ENCODE measurements around the gene APC2. TPM values are rescaled to one million over a fixed set of nuclear protein-coding genes. Genes with fewer than 3 reads are reported as not detected.
A peak's percentile ranks its signal among the peaks of the same experiment; 100 is the strongest.

Gene APC2
- total and polyA plus RNA-seq, 5 experiments from 2014 or later = 0.08 to 0.29 TPM; not detected in 3

DNA sequence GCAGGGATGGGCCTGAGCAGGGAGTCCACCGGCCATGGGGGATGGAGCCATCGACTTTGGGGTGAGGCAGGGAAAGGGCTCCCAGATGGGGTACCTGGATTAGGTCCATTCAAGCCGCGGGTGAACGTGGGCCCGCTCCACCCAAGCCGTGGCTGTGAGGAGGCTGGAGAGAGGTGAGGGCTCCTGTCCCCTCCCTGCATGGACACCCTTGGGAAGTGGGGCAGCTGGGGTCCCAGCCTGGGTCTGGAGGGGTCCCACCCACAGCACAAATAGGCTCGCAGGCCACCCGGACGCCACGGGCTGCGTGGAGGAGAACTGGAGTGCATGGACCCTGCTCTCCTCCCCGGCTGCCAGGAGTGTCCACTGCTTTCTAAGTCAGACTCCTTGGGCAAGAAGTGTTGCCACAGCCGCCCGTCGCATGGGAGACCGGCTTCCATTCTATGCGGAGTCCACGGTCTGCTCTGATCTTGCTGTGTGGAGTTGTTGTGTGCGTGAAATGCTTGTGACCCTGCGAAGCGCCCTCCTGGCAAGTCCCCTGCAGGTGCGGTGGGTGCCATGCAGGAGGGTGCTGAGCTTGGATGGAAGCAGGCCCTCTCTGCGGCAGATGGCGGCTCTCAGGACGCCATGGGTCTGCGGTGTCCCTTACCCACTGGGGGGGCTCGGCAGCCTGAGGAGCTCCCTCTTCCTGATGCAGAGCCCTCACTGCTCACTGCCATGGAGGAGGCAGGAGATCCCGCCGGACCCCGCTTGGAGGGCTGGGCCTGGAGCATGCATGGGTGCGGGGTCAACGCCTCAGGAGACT, 40.5 kb upstream of the APC2 start:
- H3K36me3 Mint-ChIP-seq = peaks cover 0 to 36% (median 0%) of the 10 kb centered on the region in 3 donors
- DNase-seq (no peak), ATAC-seq (no peak)
- H3K4me1 Mint-ChIP-seq = peaks cover 30 to 62% (median 60%) of the 10 kb centered on the region in 4 donors
- no peaks in the 10 kb centered on the region for H3K9me3 Mint-ChIP-seq
- H3K27ac Mint-ChIP-seq = peak overlapping the region; percentile 91 to 98 (median 95)
- H3K4me3 Mint-ChIP-seq = peak overlapping the region; percentile 89 to 97 (median 93)
- H3K27me3 Mint-ChIP-seq = no peaks in the 10 kb centered on the region
- POLR2A ChIA-PET = interaction anchor here (0.5 to 2.5 kb wide), 13 partner anchors 9 to 140 kb away, joined by 3 to 16 read pairs (median 3); partner anchors contain the start of genes CIRBP, FAM174C and REEP6

DNA sequence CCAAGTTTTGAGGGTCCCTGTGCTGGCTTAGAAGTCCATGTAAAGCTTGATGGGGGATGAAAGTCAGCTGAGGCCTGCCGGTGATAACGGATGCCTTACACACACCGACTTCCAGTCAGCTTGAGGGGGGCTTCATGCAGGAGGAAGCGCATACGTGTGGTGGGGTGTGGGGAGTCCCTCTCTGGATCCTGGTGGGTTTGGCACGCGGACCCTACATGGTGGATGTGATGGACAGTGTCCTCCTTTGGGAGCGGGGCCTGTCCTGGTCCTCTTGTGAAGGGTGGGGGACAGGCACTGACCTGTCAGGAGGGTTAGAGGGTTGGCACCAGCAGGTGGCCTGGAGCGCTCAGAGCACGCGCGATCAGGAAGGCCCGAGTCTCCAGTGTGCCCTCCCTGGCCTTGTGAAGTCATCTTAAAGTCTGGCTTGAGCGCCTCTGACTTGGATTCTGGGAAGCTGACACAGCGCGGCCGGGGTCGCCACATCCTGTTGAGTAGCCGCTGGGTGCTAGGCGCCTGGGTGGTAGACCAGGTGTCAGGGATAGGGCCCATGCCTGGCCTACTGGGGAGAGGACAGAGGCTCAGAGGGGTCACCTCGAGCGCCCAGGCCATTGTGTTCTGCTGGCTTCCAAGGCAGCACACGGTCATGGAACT, 39.7 kb upstream of the APC2 start:
- Mint-ChIP-seq H3K36me3 (peaks cover 0 to 42% (median 0%) of the 10 kb centered on the region in 3 donors), H3K9me3 (no peaks in the 10 kb centered on the region), H3K27me3 (no peaks in the 10 kb centered on the region), H3K27ac (peak overlapping the region; percentile 60 to 98 (median 90)), H3K4me3 (peak overlapping the region; percentile 74 to 97 (median 93)), H3K4me1 (peaks cover 34 to 68% (median 67%) of the 10 kb centered on the region in 4 donors)
- ATAC-seq (no peak), DNase-seq (no peak)
- POLR2A ChIA-PET = interaction anchor here (0.5 to 2.5 kb wide), 9 partner anchors 8 to 141 kb away, joined by 3 to 16 read pairs (median 4); partner anchors contain the start of genes CIRBP, FAM174C and REEP6

DNA sequence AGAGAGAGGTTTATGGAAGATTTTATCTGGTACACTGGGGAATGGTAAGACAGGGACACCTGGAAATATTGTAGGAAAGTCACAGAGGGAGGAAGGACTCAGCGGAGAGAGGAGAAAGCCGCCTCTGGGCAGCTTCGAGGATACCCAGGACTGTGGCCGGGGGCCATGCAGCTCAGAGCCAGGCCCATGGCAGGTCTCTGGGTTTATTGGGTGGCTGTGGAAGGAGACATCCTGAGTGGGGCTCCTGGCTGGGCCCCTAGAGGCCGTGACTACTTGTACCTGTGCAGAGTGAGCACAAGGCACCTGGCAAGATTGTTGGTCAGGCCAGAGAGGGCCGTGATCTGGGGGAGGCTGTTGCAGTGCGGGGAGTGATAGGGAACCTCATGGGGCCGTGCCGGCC, 39.1 kb upstream of the APC2 start:
- Mint-ChIP-seq H3K4me3 (peak overlapping the region; percentile 74 to 97 (median 93)), H3K4me1 (peaks cover 36 to 73% (median 71%) of the 10 kb centered on the region in 4 donors), H3K36me3 (peaks cover 0 to 46% (median 1%) of the 10 kb centered on the region in 3 donors), H3K27me3 (no peaks in the 10 kb centered on the region), H3K9me3 (no peaks in the 10 kb centered on the region), H3K27ac (peak overlapping the region; percentile 60 to 98 (median 90))
- DNase-seq (no peak), ATAC-seq (no peak)
- POLR2A ChIA-PET = interaction anchor here (1.4 kb wide), 1 partner anchor 136 kb away, joined by 3 read pairs; the partner anchor contains the start of gene FAM174C

DNA sequence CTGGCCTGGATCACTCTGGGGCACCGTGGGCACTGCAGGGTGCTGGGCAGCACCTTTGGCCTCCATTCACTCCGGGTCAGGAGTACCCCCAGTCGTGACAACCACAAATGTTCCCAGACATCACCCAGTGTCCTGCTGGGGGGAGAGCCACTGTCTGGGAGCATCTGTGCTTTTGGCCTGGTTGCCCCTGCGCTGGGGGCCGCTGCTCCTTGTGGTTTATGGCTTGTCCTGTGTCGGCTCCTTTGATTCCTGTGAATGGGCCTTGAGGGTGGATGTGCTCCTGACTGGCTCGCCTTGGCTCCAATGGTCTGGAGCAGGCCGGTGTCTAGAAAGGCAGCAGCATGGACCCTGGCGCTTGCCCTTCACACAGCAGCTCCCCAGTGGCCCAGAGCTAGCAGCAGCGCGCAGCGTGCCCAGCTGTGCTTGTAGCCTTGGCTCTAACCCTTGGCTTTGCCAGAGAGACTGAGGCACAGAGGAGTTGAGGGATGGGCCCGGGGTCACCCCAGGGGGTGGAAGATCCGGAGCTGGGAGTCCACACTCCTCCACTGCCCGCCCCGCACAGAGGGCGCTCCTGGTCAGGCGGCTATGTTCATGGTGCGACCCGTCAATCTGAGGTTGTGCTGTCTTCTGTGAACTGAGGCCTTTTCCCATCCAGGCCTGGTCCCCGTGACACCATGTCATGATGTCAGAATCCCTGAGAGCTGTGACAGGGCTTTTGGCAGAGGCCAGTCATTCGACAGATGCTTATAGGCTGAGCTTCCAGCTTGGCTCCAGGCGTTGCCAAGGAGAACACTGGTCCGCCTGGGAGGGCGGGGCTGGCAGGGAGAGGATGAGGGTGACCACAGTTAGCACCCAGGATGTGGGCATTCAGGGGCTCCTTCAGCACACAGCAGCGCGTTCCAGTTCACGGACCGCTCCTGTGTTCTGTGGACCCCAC, 38.4 kb upstream of the APC2 start:
- H3K4me1 Mint-ChIP-seq = peaks cover 39 to 77% (median 75%) of the 10 kb centered on the region in 4 donors
- no peaks in the 10 kb centered on the region for H3K27me3 Mint-ChIP-seq
- DNase-seq (peak in 6 of 10 donors; percentile 15 to 50 (median 42)), ATAC-seq (no peak)
- no peaks in the 10 kb centered on the region for H3K9me3 Mint-ChIP-seq
- peak overlapping the region; percentile 74 to 97 (median 93) for H3K4me3 Mint-ChIP-seq
- POLR2A ChIA-PET = interaction anchor here (1.4 to 1.6 kb wide), 2 partner anchors 22 to 136 kb away, joined by 3 read pairs; partner anchors contain the start of gene FAM174C
- peak overlapping the region; percentile 76 to 98 (median 90) for H3K27ac Mint-ChIP-seq
- peaks cover 0 to 51% (median 2%) of the 10 kb centered on the region in 3 donors for H3K36me3 Mint-ChIP-seq

DNA sequence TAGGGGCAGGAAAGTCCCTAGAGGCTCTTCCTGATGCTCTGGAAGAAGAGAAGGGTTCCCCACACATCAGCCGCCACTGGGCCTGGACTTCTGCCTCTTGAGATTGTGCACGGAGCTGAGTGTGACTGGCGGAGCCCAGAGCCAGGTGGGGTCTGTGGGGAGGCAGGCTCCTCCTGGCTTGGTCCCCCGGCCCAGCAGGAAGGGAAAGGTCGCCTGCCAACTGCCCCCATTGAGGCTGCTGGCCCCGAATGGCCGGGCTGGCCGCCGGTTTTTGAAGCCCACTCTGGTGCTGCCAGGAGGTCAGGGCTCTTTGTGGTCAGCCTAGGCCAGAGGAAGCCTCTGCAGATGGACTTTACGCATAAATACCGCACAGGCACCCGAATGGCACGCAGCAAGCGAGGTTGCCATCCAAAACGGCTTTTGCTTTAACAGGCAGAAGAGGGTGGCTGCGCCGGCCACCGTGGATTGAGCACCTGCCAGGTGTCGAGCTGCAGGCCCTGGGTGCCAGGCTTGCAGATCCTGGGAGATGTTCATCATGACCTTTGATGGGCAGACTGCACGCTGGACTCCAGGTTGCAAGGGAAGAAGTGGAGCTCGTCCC, 37.5 kb upstream of the APC2 start:
- ATAC-seq (no peak), DNase-seq (no peak)
- Mint-ChIP-seq H3K27ac (peak overlapping the region in 7 of 10 donors; percentile 70 to 98 (median 91)), H3K4me3 (peak overlapping the region in 7 of 10 donors; percentile 72 to 97 (median 90)), H3K4me1 (peaks cover 40 to 83% (median 79%) of the 10 kb centered on the region in 4 donors), H3K27me3 (no peaks in the 10 kb centered on the region), H3K9me3 (no peaks in the 10 kb centered on the region), H3K36me3 (peaks cover 0 to 54% (median 2%) of the 10 kb centered on the region in 3 donors)
- POLR2A ChIA-PET = interaction anchor here (0.8 to 1.6 kb wide), 5 partner anchors 21 to 534 kb away, joined by 3 to 4 read pairs (median 3); partner anchors contain the start of genes CIRBP and FAM174C

DNA sequence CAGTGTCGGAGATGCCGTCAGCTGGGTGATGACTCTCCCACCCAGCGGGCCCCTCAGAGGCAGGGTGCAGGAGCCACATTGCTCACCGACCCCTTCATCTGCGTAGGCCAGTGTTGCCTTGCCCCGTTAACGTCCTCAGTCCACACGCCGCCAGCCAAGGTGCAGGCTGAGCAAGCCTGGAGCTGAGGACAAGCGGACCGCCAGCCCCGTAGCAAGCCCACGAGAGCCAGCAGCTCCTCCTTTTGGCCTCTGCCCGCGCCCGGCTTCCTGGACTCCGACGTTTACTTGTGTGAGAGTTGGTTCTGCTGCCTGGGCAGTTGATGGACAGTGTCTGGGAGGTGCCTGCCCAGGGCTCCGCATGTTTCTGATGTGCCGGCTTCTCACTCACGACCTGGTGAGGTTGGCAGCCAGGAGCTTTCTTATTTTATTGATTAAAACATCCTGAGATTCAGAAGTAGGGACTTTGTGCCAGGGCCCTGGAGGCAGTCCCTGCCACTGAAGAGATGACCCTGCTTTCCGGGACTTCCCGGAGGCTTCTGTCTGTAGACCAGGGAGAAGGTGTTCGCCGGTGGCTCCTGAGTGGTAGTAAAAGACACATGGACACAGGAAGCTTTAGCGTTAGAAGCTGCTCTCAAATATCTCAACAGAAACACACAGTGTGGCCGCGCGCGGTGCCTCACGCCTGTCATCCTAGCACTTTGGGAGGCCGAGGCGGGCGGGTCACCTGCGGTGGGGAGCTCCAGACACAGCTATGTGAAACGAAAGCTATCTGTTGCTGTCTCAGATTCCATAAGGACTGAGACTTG, 36.7 kb upstream of the APC2 start:
- Mint-ChIP-seq H3K4me3 (peak overlapping the region in 8 of 10 donors; percentile 9 to 52 (median 30)), H3K27me3 (no peaks in the 10 kb centered on the region), H3K4me1 (peaks cover 42 to 89% (median 83%) of the 10 kb centered on the region in 4 donors), H3K36me3 (peaks cover 0 to 62% (median 2%) of the 10 kb centered on the region in 3 donors), H3K9me3 (no peaks in the 10 kb centered on the region), H3K27ac (peak overlapping the region in 9 of 10 donors; percentile 9 to 68 (median 53))
- ATAC-seq = no peak
- DNase-seq = no peak
- POLR2A ChIA-PET = interaction anchor here (0.8 to 1.6 kb wide), 4 partner anchors 20 to 533 kb away, joined by 3 to 4 read pairs (median 3); partner anchors contain the start of gene CIRBP

DNA sequence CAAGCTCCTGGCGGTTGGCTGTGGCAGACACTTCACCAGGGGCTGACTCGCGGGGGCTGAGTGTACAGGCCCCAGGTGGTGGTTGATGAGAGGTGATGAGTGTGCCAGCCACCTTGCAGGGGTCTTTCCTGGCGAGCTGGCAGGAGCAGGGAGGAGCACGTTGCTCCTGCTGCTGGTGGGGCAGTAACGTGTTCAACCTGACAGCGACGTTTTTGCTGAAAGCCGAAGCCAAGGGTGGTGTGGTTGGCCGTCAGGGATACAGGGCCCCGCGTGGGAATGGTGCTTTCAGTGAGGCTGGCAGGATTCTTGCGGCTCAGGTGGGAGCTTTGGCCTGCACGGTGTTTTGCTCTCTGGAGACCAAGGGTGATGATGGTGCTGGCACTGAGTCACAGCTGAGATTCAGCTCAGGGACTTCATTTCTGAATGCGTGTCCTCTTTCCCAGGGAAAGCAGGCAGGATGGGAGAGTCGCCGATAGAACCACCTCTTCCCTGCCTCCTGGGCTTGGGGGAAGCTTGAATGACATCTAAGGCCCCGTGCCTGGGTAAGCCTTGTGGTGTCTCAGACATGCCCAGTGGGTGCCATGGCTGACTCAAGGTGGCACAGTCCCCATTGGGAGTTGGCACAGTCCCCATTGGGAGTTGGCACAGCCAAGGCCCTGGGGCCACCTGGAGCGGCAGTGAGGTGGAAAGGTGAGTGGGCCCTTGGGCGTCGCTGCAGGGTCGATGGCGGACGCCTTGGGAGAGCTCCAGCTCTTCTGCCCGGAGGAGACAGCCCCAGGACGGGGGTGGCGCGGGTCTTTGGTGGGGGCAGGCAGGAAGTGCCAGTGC, 33.7 kb upstream of the APC2 start:
- no peak for ATAC-seq
- POLR2A ChIA-PET = interaction anchor here (1.4 kb wide), 1 partner anchor 14 kb away, joined by 3 read pairs; no protein-coding TSS in a partner anchor
- H3K9me3 Mint-ChIP-seq = no peaks in the 10 kb centered on the region
- H3K27ac Mint-ChIP-seq = peak overlapping the region; percentile 27 to 93 (median 76)
- no peak for DNase-seq
- H3K4me1 Mint-ChIP-seq = peaks cover 23 to 66% (median 57%) of the 10 kb centered on the region in 4 donors
- peak overlapping the region in 8 of 10 donors; percentile 24 to 77 (median 50) for H3K4me3 Mint-ChIP-seq
- H3K27me3 Mint-ChIP-seq = no peaks in the 10 kb centered on the region
- H3K36me3 Mint-ChIP-seq = peaks cover 0 to 70% (median 9%) of the 10 kb centered on the region in 3 donors

DNA sequence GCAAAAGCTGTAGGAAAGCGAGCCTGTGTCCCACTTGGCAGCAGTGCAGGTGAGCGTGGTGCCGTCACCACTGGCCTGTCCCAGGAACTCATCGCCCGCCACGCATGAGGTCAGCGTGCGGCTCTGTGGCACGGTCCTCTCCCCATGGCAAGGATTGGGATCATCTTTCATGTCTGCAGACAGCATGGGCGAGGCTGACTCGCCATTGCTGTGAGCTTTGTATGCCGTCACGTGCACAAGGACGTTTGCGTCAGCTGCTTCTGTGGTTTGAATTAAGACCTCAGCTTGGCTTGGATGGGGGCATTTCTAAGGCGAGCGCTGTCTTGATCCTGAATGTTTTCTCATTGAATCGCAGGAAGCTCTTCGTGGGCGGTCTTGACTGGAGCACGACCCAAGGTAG, 32.8 kb upstream of the APC2 start:
- Mint-ChIP-seq H3K36me3 (peaks cover 0 to 71% (median 9%) of the 10 kb centered on the region in 3 donors), H3K4me3 (peak overlapping the region in 3 of 10 donors; percentile 15 to 45 (median 39)), H3K4me1 (peaks cover 17 to 57% (median 47%) of the 10 kb centered on the region in 4 donors), H3K9me3 (no peaks in the 10 kb centered on the region), H3K27me3 (no peaks in the 10 kb centered on the region), H3K27ac (peak overlapping the region in 9 of 10 donors; percentile 14 to 95 (median 57))
- POLR2A ChIA-PET = interaction anchor here (1.4 to 2.1 kb wide), 3 partner anchors 8 to 15 kb away, joined by 3 to 6 read pairs (median 3); no protein-coding TSS in a partner anchor
- ATAC-seq (no peak), DNase-seq (no peak)

DNA sequence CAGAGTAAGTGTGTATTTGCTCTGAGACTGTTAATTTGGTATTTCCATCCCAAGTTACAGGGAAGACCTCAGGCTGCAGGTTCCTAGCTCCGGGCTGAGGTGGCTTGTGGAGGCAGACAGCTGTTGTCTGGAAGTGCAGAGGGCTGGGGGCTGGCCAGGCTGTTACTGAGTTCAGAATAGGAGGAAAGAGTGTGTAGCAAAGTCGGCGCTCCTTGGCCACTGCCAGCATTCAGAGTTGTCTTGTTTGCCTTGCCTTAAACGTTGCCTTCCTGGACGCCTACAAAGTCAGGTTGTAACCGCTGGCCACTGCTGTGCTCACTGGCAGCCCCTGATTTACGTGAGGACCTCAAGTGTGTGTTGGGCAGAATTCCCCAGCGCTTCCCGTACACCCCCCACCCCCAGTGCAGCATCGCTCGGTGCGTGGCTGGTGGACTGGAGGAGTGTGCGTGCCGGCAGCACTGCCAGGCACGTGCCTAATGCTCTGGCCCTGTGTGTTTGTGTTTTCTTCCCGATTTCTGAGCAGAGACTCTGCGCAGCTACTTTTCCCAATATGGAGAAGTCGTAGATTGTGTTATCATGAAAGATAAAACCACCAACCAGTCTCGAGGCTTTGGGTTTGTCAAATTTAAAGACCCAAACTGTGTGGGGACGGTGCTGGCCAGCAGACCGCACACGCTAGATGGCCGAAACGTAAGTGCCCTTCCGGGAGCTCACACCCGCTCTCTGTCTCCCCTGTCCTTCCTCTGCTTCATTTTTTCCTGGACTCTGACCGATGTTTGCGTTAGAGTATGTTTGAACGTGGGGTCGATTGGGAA, 32.0 kb upstream of the APC2 start:
- H3K36me3 Mint-ChIP-seq = peaks cover 0 to 73% (median 12%) of the 10 kb centered on the region in 3 donors
- ATAC-seq (no peak), DNase-seq (no peak)
- POLR2A ChIA-PET = interaction anchor here (1.4 to 2.1 kb wide), 2 partner anchors 9 kb away, joined by 3 to 6 read pairs; no protein-coding TSS in a partner anchor
- peak overlapping the region in 2 of 10 donors; percentile 15 to 39 for H3K4me3 Mint-ChIP-seq
- H3K9me3 Mint-ChIP-seq = no peaks in the 10 kb centered on the region
- peaks cover 16 to 50% (median 42%) of the 10 kb centered on the region in 4 donors for H3K4me1 Mint-ChIP-seq
- peak overlapping the region in 5 of 10 donors; percentile 18 to 95 (median 74) for H3K27ac Mint-ChIP-seq
- H3K27me3 Mint-ChIP-seq = no peaks in the 10 kb centered on the region

Data from naive thymus-derived CD8-positive, alpha-beta T cell (primary cell).